Measurements from ENCODE around the gene DGKQ. TPM values are rescaled to one million over a fixed set of nuclear protein-coding genes. Genes with fewer than 3 reads are reported as not detected.

Gene DGKQ
- total and polyA plus RNA-seq, 9 of the 15 experiments (the other 6 are each of a cell fraction or from before 2014, with no cell fraction given) = 0.17 to 22.0 (median 5.6) TPM

DNA sequence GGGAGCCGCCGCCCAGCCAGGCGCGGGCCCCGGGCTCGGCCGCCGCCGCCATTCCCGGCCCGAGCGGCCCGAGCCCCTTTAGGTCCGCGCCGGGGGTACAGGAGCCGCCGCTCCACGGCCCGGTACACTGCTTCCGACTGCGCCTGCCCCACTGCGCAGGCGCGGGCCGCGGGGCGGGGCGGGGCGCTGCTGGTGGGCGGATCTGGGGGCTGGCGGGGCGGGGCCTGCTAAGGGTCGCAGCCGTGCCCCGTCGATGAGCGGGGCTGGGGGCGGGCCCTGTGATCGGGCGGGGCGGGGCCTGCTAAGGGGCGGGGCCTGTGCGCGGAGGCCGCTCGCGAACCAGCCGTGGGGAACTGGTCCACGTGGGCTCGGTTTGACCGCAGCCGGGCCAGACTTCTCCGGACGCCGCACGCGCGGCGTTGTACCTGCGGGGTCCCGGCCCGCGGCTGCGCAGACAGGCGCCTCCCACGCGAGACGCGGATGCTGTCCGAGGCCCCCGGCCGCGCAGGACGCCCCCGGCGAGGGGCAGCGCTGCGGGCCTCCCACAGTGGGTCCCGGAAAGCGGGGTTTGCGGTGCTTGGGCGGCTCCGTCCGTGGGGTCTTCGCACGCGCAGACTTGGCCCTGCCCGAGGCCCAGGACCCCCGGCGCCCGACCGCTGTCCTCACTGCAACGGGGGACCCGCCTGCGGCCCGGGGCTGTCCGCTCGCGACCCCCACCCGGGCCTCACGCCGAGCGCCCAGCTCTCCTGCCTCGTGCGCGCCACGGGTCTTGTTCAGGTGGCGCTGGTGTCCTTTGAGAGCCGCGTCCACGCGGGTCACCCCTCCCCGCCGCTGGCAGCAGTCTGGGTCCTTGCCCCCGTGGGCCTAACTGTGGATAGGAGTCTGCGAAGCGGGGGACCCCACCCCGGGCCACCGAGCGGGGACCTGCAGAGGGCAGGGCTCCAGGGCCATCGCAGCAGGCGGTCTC lies at the start of gene DGKQ (continued):
- TF ChIP-seq CHAMP1 (IDR thresholded peaks at IDR 0.05) (no peak), ZNF274 (IDR thresholded peaks at IDR 0.05; ENCODE audit: borderline replicate concordance, low read depth, low read length) (no peak), NR3C1 (CRISPR knock-in tag; IDR thresholded peaks at IDR 0.05) (0 out of 2 replicates have a peak, but pooled peaks have one; percentile 32), YBX1 (IDR thresholded peaks at IDR 0.05) (no peak), HMBOX1 (IDR thresholded peaks at IDR 0.05) (no peak), ZNF184 (CRISPR knock-in tag; IDR thresholded peaks at IDR 0.05) (no peak), BDP1 (IDR thresholded peaks at IDR 0.05; ENCODE audit: insufficient read depth, insufficient read length) (no peak), TAF7 (tag; IDR thresholded peaks at IDR 0.05) (no peak), E2F3 (CRISPR knock-in tag; IDR thresholded peaks at IDR 0.05) (peak; percentile 31; the same call in 1 of the 2 replicates), DEAF1 (CRISPR knock-in tag; IDR thresholded peaks at IDR 0.05) (no peak), ZNF174 (CRISPR knock-in tag; IDR thresholded peaks at IDR 0.05) (no peak), ZNF778 (CRISPR knock-in tag; IDR thresholded peaks at IDR 0.05) (no peak), LCOR (CRISPR knock-in tag; IDR thresholded peaks at IDR 0.05) (no peak), CBX8 (IDR thresholded peaks at IDR 0.05; ENCODE audit: borderline replicate concordance, extremely low read depth, low read depth, low read length, poor library complexity, severe bottlenecking) (no peak)
- TF ChIP-seq, protein P1, sequence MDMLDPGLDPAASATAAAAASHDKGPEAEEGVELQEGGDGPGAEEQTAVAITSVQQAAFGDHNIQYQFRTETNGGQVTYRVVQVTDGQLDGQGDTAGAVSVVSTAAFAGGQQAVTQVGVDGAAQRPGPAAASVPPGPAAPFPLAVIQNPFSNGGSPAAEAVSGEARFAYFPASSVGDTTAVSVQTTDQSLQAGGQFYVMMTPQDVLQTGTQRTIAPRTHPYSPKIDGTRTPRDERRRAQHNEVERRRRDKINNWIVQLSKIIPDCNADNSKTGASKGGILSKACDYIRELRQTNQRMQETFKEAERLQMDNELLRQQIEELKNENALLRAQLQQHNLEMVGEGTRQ (CRISPR knock-in tag; IDR thresholded peaks at IDR 0.05) = peak; percentile 18; the same call in 1 of the 2 replicates
- TF ChIP-seq, protein P2, sequence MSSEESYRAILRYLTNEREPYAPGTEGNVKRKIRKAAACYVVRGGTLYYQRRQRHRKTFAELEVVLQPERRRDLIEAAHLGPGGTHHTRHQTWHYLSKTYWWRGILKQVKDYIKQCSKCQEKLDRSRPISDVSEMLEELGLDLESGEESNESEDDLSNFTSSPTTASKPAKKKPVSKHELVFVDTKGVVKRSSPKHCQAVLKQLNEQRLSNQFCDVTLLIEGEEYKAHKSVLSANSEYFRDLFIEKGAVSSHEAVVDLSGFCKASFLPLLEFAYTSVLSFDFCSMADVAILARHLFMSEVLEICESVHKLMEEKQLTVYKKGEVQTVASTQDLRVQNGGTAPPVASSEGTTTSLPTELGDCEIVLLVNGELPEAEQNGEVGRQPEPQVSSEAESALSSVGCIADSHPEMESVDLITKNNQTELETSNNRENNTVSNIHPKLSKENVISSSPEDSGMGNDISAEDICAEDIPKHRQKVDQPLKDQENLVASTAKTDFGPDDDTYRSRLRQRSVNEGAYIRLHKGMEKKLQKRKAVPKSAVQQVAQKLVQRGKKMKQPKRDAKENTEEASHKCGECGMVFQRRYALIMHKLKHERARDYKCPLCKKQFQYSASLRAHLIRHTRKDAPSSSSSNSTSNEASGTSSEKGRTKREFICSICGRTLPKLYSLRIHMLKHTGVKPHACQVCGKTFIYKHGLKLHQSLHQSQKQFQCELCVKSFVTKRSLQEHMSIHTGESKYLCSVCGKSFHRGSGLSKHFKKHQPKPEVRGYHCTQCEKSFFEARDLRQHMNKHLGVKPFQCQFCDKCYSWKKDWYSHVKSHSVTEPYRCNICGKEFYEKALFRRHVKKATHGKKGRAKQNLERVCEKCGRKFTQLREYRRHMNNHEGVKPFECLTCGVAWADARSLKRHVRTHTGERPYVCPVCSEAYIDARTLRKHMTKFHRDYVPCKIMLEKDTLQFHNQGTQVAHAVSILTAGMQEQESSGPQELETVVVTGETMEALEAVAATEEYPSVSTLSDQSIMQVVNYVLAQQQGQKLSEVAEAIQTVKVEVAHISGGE (CRISPR knock-in tag; IDR thresholded peaks at IDR 0.05) = peak in 1 of 3 experiments; percentile 90; a peak in 2 of 6 replicates
